Measurements from ENCODE around the gene RPS6KA1. TPM values are rescaled to one million over a fixed set of nuclear protein-coding genes. Genes with fewer than 3 reads are reported as not detected.

Gene RPS6KA1
- total and polyA plus RNA-seq, 2 of the 8 experiments (the other 6 are each of a cell fraction or from before 2014, with no cell fraction given) = 44.3 to 55.0 TPM

GRCh38 chr1:26537951-26538352 is 8.4 kb downstream of the RPS6KA1 start:
- H3K9ac ChIP-seq (replicated peaks in 1 of 4; ENCODE audit: extremely low read depth in 1 of 4, low read depth in 3 of 4, low read length in 3 of 4) = no peak overlapping the region
- no peak overlapping the region for H3K4me2 ChIP-seq (ENCODE audit: insufficient read depth in 1 of 2, low read depth in 2 of 2, low read length in 2 of 2)
- H2BK120ac ChIP-seq (replicated peaks; ENCODE audit: low read depth, low read length) = no peak overlapping the region
- ChIA-PET POLR2A (ENCODE audit: partially characterized antibody) (interaction anchor here (0.7 to 3.1 kb wide), 7 partner anchors 8 to 66 kb away, joined by 3 to 14 read pairs (median 6); partner anchors contain the start of genes HMGN2 and RPS6KA1), CTCF (ENCODE audit: partially characterized antibody) (interaction anchor here (0.5 to 6.3 kb wide), 38 partner anchors 10 to 1613 kb away, joined by 3 to 88 read pairs (median 4); partner anchors contain the start of genes CD52, GPN2 and RPS6KA1)
- no peaks in the 10 kb centered on the region; a peak in 1 of 8 replicates for H3K36me3 ChIP-seq (ENCODE audit: control insufficient read depth in 2 of 4, insufficient read depth in 4 of 4, low read length in 3 of 4)
- H2AK5ac ChIP-seq (ENCODE audit: low read depth, low read length) = no peak overlapping the region
- no peak overlapping the region for H3K4me3 ChIP-seq (ENCODE audit: extremely low read depth in 1 of 4, insufficient read depth in 2 of 4, low read depth in 3 of 4, low read length in 4 of 4)
- no peak overlapping the region for H3K27ac ChIP-seq (ENCODE audit: low read depth, low read length)
- peaks cover 10% of the 10 kb centered on the region for H3K79me1 ChIP-seq (ENCODE audit: low read depth, low read length)
- H3K79me2 ChIP-seq (ENCODE audit: control insufficient read depth in 1 of 2, insufficient read depth in 2 of 2, low read length in 2 of 2) = peaks cover 0 to 23% of the 10 kb centered on the region in 2 experiments; a peak in 2 of 4 replicates
- H3K23me2 ChIP-seq (ENCODE audit: low read depth, low read length) = no peaks in the 10 kb centered on the region
- no peak overlapping the region for H2BK12ac ChIP-seq (ENCODE audit: low read depth, low read length)
- TF ChIP-seq E2F6 (IDR thresholded peaks at IDR 0.05) (no peak), CTCF (IDR thresholded peaks at IDR 0.05; ENCODE audit: control extremely low read depth in 1 of 3, insufficient read depth in 1 of 3, low read depth in 1 of 3, low read length in 3 of 3) (peak; percentile 22 to 56 (median 37); a peak in 3 of 4 replicates), RAD21 (IDR thresholded peaks at IDR 0.05 in 1 of 2, conservative IDR thresholded peaks at IDR 0.05 in 1 of 2; ENCODE audit: low read depth in 2 of 2, low read length in 2 of 2) (0 out of 4 replicates have a peak, but pooled peaks of 1 of the 2 experiments have one; percentile 15), SIX5 (IDR thresholded peaks at IDR 0.05; ENCODE audit: low read depth, low read length) (no peak), CHD2 (IDR thresholded peaks at IDR 0.05; ENCODE audit: low read length) (no peak), GABPA (IDR thresholded peaks at IDR 0.05; ENCODE audit: borderline replicate concordance, insufficient read depth, low read length) (no peak), SP4 (IDR thresholded peaks at IDR 0.05; ENCODE audit: low read length) (no peak), SRF (IDR thresholded peaks at IDR 0.05; ENCODE audit: low read depth, low read length) (no peak), SIN3A (conservative IDR thresholded peaks at IDR 0.05 in 1 of 2, IDR thresholded peaks at IDR 0.05 in 1 of 2; ENCODE audit: low read depth in 1 of 2, low read length in 2 of 2) (no peak)
- H2BK15ac ChIP-seq (ENCODE audit: low read length) = no peak overlapping the region
- H3K23ac ChIP-seq (ENCODE audit: insufficient read length) = no peak overlapping the region
- no peak overlapping the region for H2AFZ ChIP-seq (ENCODE audit: low read length)
- H3K14ac ChIP-seq (ENCODE audit: insufficient read length) = no peak overlapping the region
- no peaks in the 10 kb centered on the region for H3K27me3 ChIP-seq (replicated peaks in 1 of 4; ENCODE audit: control insufficient read depth in 3 of 4, extremely low read depth in 1 of 4, insufficient read depth in 3 of 4, low read length in 3 of 4)
- peak in 1 of 2 experiments; percentile 50 for DNase-seq (ENCODE audit: low read depth in 1 of 2, low spot score in 2 of 2)
- H4K91ac ChIP-seq (replicated peaks; ENCODE audit: insufficient read length, low read length) = no peak overlapping the region
- H2BK5ac ChIP-seq (ENCODE audit: low read depth, low read length) = no peak overlapping the region
- H4K8ac ChIP-seq (ENCODE audit: extremely low read depth, insufficient read depth, low read length) = no peak overlapping the region
- H3K4me1 ChIP-seq (replicated peaks in 1 of 4; ENCODE audit: control insufficient read depth in 3 of 4, insufficient read depth in 4 of 4, low read length in 3 of 4) = peaks cover 0 to 11% (median 7%) of the 10 kb centered on the region in 4 experiments; a peak in 6 of 7 replicates
- no peak overlapping the region for H4K5ac ChIP-seq (ENCODE audit: insufficient read length, low read depth, low read length)
- no peak overlapping the region for H2BK20ac ChIP-seq (ENCODE audit: low read length)
- no peak overlapping the region for H3K56ac ChIP-seq (replicated peaks; ENCODE audit: insufficient read length, low read depth, low read length)
- FAIRE-seq = no peak
- H4K20me1 ChIP-seq (replicated peaks in 1 of 2; ENCODE audit: control insufficient read depth in 1 of 2, insufficient read depth in 2 of 2, low read length in 2 of 2) = peaks cover 21 to 27% of the 10 kb centered on the region in 2 experiments
- H3K4ac ChIP-seq (replicated peaks; ENCODE audit: insufficient read length, low read depth, low read length) = no peak overlapping the region
- H3K18ac ChIP-seq (ENCODE audit: extremely low read depth, low read length) = no peak overlapping the region
- WGBS, 2 experiments (ENCODE audit: extremely low coverage in 1 of 2, insufficient coverage in 1 of 2, insufficient read length in 1 of 2, insufficient replicate concordance in 2 of 2, low coverage in 1 of 2, low lambda C conversion rate in 2 of 2, missing lambda C conversion rate in 1 of 2) = 81% methylated on average over 2 of the region's 2 CpGs; no CpG with 5 or more reads in 1 of the 2 experiments
- no peaks in the 10 kb centered on the region for H3K9me3 ChIP-seq (ENCODE audit: insufficient read depth in 2 of 2, low read depth in 1 of 2, low read length in 1 of 2)

All from H1 (cell line).